CD4-positive, alpha-beta T cell treated with Interleukin-15 for 1 hour (primary cell): Measurements from ENCODE around the gene RYR1.
"Not testable (repeated sequence)": the region's sequence is repeated elsewhere in the genome, so short reads cannot be mapped to it uniquely, and the experiment has no call there.

Experiments used
- DNase-seq: peaks from one replicate; pipeline ENCODE4 v3.0.0-alpha.2; 2020

Gene RYR1

DNA sequence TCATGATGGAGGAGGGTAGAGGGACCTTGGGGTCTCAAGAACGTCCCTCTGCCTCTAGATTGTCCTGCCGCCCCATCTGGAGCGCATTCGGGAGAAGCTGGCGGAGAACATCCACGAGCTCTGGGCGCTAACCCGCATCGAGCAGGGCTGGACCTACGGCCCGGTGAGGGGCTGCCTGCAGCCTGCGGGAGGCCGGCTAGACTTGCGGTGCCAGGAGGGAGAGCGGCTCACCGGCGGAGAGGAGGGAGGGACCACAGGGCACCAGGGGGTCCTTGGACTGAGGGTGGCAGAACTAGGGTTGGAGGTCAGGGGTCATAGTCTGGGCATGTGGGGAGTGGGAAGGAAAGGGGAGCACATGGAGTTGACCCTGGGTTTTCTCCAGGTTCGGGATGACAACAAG, 29.9 kb downstream of the RYR1 start:
- DNase-seq = no peak

DNA sequence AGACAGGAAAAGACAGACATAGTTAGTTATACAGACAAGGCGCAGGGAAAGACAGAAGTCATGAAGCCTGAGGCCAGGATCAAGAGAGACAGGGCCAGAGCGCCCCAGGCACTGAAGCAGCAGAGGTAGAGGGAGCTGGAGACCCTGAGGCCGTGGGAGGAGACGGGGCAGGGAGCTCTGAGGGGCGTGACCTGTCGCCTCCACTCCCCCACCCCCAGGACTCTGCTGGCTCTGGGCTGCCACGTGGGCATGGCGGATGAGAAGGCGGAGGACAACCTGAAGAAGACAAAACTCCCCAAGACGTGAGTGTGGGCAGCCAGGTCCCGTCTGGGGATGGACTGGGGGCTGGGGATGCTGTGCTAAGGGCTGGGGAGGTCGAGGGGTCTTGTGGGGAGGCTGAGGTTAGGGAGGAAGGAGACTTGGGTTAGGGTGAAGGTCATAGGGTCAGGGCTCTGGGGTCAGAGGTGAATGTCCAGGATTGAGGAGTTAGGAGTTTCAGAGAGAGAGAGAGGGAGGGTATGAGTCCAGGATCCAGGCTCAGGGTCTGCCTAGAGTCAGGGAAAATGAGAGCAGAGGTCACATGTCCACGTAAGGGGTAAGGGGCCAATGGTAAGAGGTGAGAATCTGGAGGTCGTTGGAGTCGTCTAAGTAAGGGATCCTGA, 31.1 kb downstream of the RYR1 start:
- no peak for DNase-seq

DNA sequence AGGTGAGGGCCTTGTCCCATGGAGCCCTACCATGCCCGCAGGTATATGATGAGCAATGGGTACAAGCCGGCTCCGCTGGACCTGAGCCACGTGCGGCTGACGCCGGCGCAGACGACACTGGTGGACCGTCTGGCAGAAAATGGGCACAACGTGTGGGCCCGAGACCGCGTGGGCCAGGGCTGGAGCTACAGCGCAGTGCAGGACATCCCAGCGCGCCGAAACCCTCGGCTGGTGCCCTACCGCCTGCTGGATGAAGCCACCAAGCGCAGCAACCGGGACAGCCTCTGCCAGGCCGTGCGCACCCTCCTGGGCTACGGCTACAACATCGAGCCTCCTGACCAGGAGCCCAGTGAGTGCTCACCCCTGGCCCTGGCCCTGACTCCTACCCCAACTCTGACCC, 32.6 kb downstream of the RYR1 start:
- no peak for DNase-seq

GRCh38 chr19:38467541-38468525, 34.3 kb downstream of the RYR1 start:
- DNase-seq = no peak

- DNase-seq = no peak
These were observed 35.7 kb downstream of the RYR1 start for GRCh38 chr19:38469151-38469550.

- no peak for DNase-seq
These were observed 37.4 kb downstream of the RYR1 start for GRCh38 chr19:38470788-38471480.

- not testable (repeated sequence) for DNase-seq
These were observed 39.2 kb downstream of the RYR1 start for GRCh38 chr19:38472725-38473124.

DNA sequence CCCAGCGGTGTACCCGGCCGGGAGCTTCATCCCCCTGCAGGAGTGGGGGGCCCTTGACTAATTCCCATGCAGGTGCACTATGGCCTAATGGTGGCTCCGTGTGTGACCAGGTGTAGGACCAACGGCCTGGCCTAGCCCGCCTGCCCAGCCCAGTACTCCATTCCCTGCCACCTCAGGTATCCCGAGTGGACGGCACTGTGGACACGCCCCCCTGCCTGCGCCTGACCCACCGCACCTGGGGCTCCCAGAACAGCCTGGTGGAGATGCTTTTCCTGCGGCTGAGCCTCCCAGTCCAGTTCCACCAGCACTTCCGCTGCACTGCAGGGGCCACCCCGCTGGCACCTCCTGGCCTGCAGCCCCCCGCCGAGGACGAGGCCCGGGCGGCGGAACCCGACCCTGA, 39.7 kb downstream of the RYR1 start:
- DNase-seq = no peak

DNA sequence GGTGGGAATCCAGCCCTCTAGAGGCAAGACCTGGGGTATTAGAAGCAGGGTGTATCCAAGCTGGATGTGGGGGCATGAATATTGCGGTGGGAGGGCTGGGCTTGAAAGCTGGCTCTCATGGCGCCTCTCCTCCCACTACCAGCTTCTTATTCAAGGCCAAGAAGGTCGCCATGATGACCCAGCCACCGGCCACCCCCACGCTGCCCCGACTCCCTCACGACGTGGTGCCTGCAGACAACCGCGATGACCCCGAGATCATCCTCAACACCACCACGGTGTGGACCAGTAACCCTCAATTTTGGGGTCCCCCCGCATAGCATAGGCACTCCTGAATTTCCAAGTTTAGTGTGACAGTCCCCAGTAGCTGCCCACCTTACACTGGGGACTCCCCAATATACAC, 41.7 kb downstream of the RYR1 start:
- no peak for DNase-seq

DNA sequence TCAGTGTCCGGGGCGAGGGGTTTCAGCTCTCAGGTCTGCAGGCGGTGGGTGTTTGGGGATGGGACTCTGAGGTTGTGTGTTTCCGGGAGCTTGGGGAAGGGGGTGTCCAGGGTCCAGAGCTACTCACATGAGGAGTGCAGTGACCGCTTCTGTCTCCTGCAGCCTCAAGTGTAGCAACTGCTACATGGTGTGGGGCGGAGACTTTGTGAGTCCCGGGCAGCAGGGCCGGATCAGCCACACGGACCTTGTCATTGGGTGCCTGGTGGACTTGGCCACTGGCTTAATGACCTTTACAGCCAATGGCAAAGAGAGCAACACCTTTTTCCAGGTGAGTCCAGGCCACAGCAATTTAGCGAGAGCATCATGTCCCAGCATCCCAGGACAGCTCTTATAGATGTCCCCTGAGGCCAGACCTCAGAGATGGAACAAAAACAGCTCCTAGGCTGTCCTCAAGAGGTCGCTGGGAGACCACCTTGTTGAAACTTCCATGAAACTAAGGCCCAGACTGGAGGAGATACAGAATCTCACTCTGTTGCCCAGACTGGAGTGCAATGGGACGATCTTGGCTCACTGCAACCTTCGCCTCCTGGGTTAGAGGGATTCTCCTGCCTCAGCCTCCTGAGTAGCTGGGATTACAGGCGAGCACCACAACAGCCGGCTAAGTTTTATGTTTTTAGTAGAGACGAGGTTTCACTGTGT, 44.9 kb downstream of the RYR1 start:
- no peak for DNase-seq

- no peak for DNase-seq
These were observed 49.0 kb downstream of the RYR1 start for GRCh38 chr19:38482496-38482895.

GRCh38 chr19:38483016-38483630, 49.6 kb downstream of the RYR1 start:
- no peak for DNase-seq

DNA sequence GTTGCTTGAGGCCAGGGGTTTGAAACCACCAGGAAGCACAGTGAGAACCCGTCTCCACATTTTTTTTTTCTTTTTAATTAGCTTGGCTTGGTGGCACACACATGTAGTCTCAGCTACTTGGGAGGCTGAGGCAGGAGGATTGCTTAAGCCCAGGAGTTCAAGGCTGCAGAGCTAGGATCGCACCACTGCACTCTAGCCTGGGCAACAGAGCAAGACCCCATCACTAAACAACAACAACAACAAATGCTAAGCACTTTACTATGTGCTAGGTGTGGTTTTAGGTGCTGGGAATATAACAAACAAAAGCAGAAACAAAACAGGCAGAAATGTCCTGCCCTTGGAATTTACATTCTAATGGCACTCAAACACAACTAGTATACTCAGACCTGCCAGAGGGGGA, 51.3 kb downstream of the RYR1 start:
- no peak for DNase-seq

DNA sequence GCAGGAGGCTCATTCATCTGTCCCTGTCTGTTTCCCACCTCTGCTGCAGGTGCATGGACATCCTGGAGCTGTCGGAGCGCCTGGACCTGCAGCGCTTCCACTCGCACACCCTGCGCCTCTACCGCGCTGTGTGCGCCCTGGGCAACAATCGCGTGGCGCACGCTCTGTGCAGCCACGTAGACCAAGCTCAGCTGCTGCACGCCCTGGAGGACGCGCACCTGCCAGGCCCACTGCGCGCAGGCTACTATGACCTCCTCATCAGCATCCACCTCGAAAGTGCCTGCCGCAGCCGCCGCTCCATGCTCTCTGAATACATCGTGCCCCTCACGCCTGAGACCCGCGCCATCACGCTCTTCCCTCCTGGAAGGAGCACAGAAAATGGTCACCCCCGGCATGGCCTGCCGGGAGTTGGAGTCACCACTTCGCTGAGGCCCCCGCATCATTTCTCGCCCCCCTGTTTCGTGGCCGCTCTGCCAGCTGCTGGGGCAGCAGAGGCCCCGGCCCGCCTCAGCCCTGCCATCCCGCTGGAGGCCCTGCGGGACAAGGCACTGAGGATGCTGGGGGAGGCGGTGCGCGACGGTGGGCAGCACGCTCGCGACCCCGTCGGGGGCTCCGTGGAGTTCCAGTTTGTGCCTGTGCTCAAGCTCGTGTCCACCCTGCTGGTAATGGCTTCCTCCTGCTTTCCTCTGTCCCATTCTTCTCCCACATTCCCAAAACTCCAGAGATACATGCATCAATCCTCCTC, 52.2 kb downstream of the RYR1 start:
- no peak for DNase-seq

GRCh38 chr19:38486731-38487336, 53.3 kb downstream of the RYR1 start:
- DNase-seq = no peak

DNA sequence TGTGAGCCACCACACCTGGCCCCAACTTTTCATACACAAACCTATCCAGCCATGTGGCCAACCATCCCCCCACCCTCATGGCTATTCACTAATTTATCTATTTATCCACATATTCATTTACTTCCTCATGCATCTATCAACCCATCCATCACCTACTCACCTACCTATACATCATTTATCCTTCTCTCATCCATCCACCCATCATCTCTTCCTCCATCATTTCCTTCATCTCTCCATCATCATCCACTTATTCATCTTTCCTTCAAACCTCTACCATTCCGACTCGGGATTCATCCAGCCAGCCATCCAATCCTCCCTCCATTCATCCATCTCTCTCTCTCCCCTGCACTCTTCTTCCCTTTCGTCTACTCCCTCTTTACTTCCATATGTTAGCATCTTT, 54.6 kb downstream of the RYR1 start:
- no peak for DNase-seq

DNA sequence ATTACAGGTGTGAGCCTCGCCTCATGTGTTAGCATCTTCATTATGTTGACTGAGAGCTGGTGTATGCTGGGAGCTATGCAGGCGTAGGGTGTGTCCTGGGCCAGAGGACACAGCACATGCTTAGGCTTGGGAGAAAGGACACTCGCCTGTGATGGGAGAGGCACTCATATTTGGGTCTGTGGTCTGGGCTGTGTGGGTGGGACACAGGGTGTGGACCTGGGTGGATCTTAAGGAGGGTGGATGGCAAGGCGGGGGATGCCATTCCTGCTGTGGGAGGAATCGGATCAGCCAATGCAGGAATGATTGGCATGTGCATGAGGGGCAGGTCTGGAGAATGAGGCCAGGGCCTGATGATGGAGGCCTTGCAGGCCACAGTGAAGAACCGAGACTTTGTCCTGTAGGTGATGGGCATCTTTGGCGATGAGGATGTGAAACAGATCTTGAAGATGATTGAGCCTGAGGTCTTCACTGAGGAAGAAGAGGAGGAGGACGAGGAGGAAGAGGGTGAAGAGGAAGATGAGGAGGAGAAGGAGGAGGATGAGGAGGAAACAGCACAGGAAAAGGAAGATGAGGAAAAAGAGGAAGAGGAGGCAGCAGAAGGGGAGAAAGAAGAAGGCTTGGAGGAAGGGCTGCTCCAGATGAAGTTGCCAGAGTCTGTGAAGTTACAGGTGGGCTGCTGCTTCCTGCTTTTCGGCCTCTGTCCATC, 55.4 kb downstream of the RYR1 start:
- no peak for DNase-seq

DNA sequence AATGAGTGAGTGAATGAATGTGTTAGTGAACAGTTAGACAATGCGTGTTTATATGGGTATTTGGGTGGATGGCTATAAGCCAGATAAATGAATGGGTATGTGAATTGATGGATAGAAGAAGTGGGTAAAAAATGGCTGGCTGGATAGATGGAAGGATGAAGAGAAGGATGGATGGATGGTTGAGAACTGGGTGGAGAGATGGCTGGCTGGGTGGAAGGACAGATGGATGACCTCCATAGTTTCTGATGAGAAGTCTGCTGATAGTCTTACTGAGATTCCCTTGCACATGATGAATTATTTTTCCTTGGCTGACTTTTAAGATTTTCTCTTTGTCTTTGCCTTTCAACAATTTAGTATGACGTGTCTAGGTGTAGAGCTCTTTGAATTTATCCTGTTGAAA, 57.4 kb downstream of the RYR1 start:
- DNase-seq = no peak

GRCh38 chr19:38492181-38492813, 58.8 kb downstream of the RYR1 start:
- no peak for DNase-seq

DNA sequence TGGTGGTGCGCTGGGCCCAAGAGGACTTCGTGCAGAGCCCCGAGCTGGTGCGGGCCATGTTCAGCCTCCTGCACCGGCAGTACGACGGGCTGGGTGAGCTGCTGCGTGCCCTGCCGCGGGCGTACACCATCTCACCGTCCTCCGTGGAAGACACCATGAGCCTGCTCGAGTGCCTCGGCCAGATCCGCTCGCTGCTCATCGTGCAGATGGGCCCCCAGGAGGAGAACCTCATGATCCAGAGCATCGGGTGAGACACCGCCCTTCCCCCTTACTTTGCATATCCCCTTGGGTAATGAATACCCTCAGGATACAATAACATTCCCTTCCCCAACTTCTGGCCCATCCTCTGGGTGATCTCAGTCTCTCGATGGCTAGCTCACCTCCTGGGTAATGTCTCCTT, 60.9 kb downstream of the RYR1 start:
- no peak for DNase-seq
